ENCODE results near the gene CDK3. TPM values are rescaled to one million over a fixed set of nuclear protein-coding genes. Genes with fewer than 3 reads are reported as not detected.

CDK3 gene
- total and polyA plus RNA-seq, 2 of the 4 experiments (the other 2 are of a cell fraction) = 0.72 to 8.8 TPM

GRCh38 chr17:76019833-76020467 lies 19.3 kb downstream of the CDK3 start:
- dilution Hi-C loops (cut with HindIII; ENCODE audit: low sequenced_read_pairs, unreplicated experiment) = no loop called here

More at GRCh38 chr17:76019833-76020467, 19.3 kb downstream of the CDK3 start:
- Histone ChIP-seq H3K9me3 (ENCODE audit: control insufficient read depth, insufficient read depth, low read length) (no peaks in the 10 kb centered on the region), H4K5ac (ENCODE audit: low read depth, low read length) (no peak overlapping the region), H4K20me1 (ENCODE audit: insufficient read depth, low read length) (no peaks in the 10 kb centered on the region), H3K4ac (ENCODE audit: low read depth, low read length) (no peak overlapping the region), H3K14ac (replicated peaks; ENCODE audit: low read depth, low read length) (no peak overlapping the region), H3K4me1 (ENCODE audit: control insufficient read depth, insufficient read depth, low read length) (no peaks in the 10 kb centered on the region), H2BK15ac (ENCODE audit: low read depth, low read length) (no peak overlapping the region), H2BK120ac (ENCODE audit: low read depth, low read length) (no peak overlapping the region), H3K18ac (ENCODE audit: low read depth, low read length) (no peak overlapping the region), H3K9me1 (ENCODE audit: insufficient read depth, low read length) (no peaks in the 10 kb centered on the region), H3K27me3 (ENCODE audit: control insufficient read depth, insufficient read depth, low read length) (peaks cover 32% of the 10 kb centered on the region), H2BK20ac (ENCODE audit: low read depth, low read length) (no peak overlapping the region), H4K91ac (ENCODE audit: insufficient read depth, low read depth, low read length) (no peak overlapping the region), H2AFZ (replicated peaks; ENCODE audit: low read length, poor library complexity) (no peak overlapping the region), H3K27ac (ENCODE audit: insufficient read depth, low read length) (no peak overlapping the region), H3K79me1 (ENCODE audit: low read depth in 1 of 2, low read length in 2 of 2) (no peaks in the 10 kb centered on the region), H2AK5ac (ENCODE audit: low read depth, low read length) (no peak overlapping the region), H3K4me3 (ENCODE audit: insufficient read depth, low read depth, low read length) (no peak overlapping the region), H3K9ac (ENCODE audit: low read depth, low read length) (no peak overlapping the region), H3K4me2 (ENCODE audit: low read depth, low read length) (no peak overlapping the region), H4K8ac (ENCODE audit: low read depth in 2 of 2, low read length in 2 of 2) (no peak overlapping the region), H3K36me3 (ENCODE audit: control insufficient read depth, insufficient read depth, low read length) (no peaks in the 10 kb centered on the region), H3K23ac (ENCODE audit: low read depth, low read length) (no peak overlapping the region), H3K56ac (ENCODE audit: extremely low read depth, insufficient read depth, low read length) (no peak overlapping the region), H2BK5ac (ENCODE audit: low read depth, low read length, poor library complexity, severe bottlenecking) (no peak overlapping the region), H2AK9ac (replicated peaks; ENCODE audit: low read depth, low read length, poor library complexity) (no peak overlapping the region)
- ATAC-seq (ENCODE audit: low read depth) (no peak), DNase-seq (no peak)
- POLR2A ChIA-PET (ENCODE audit: unreplicated experiment) = no interaction called here
- TF ChIP-seq, protein P1, sequence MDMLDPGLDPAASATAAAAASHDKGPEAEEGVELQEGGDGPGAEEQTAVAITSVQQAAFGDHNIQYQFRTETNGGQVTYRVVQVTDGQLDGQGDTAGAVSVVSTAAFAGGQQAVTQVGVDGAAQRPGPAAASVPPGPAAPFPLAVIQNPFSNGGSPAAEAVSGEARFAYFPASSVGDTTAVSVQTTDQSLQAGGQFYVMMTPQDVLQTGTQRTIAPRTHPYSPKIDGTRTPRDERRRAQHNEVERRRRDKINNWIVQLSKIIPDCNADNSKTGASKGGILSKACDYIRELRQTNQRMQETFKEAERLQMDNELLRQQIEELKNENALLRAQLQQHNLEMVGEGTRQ (IDR thresholded peaks at IDR 0.05; ENCODE audit: low read depth, low read length) = no peak
- no peak for TF ChIP-seq RFX5 (IDR thresholded peaks at IDR 0.05; ENCODE audit: low read depth, low read length)
- TF ChIP-seq FOS (IDR thresholded peaks at IDR 0.05; ENCODE audit: low read depth, low read length) = no peak
- TF ChIP-seq MAZ (IDR thresholded peaks at IDR 0.05; ENCODE audit: borderline replicate concordance, low read depth, low read length) = no peak
- TF ChIP-seq MXI1 (IDR thresholded peaks at IDR 0.05; ENCODE audit: borderline replicate concordance, low read depth, low read length) = no peak
- TF ChIP-seq RCOR1 (IDR thresholded peaks at IDR 0.05; ENCODE audit: insufficient replicate concordance, low read length) = no peak
- TF ChIP-seq CEBPB (IDR thresholded peaks at IDR 0.05; ENCODE audit: low read depth, low read length) = no peak
- TF ChIP-seq RAD21 (IDR thresholded peaks at IDR 0.05; ENCODE audit: low read length) = no peak
- no TSS peak for BruUV-seq (replicated peaks)
- 60% methylated on average over 1 of the region's 6 CpGs; no CpG with 5 or more reads in 1 of the 2 experiments for WGBS, 2 experiments (ENCODE audit: extremely low coverage in 2 of 2, insufficient read length in 1 of 2)
- intact Hi-C loops (cut with micrococcal nuclease) (no loop called here), in situ Hi-C loops (cut with MboI; ENCODE audit: low sequenced_read_pairs) (loop anchor here (10.0 kb wide), 1 partner anchor 275 kb away; no protein-coding TSS in a partner anchor)
- CTCF ChIA-PET = no interaction called here

All from IMR-90 (cell line).